HG03280 (cell line): ENCODE measurements around the gene GNL2.

Experiments
- ATAC-seq: cut with Tn5 transposase; IDR thresholded peaks from one replicate; pipeline ENCODE4 v1.9.1; 2021; ENCODE audit warnings: mild to moderate bottlenecking, moderate library complexity; ENCODE audit not compliant: unreplicated experiment

Gene GNL2

GRCh38 chr1:37595440-37596181, at the start of gene GNL2:
TSS of gene GNL2 (minus strand) at chr1:37595937. CDS start at chr1:37595822, 115 bp downstream.
- ATAC-seq, result peak; percentile 98

- no peak for ATAC-seq
These were observed 45.3 kb upstream of the GNL2 start for GRCh38 chr1:37641059-37641458.

- ATAC-seq, result no peak
These were observed 40.7 kb upstream of the GNL2 start for GRCh38 chr1:37636435-37636834.

- no peak for ATAC-seq
These were observed 39.5 kb upstream of the GNL2 start for GRCh38 chr1:37634992-37635902.

- no peak for ATAC-seq
These were observed 38.7 kb upstream of the GNL2 start, which contains the start of gene RSPO1 for GRCh38 chr1:37634244-37634991. TSS of gene RSPO1 (minus strand) at chr1:37634892. CDS start at chr1:37629661, 5,231 bp downstream.

GRCh38 chr1:37633938-37634243, 38.2 kb upstream of the GNL2 start:
- ATAC-seq, result no peak

- no peak for ATAC-seq
These were observed 37.6 kb upstream of the GNL2 start for GRCh38 chr1:37633040-37633937.

- no peak for ATAC-seq
These were observed 35.3 kb upstream of the GNL2 start for GRCh38 chr1:37631036-37631435.

GRCh38 chr1:37630426-37631028, 34.8 kb upstream of the GNL2 start:
- no peak for ATAC-seq

- no peak for ATAC-seq
These were observed 34.1 kb upstream of the GNL2 start for GRCh38 chr1:37629726-37630425.

GRCh38 chr1:37629008-37629407, 33.3 kb upstream of the GNL2 start:
- ATAC-seq, result no peak

- no peak for ATAC-seq
These were observed 32.4 kb upstream of the GNL2 start for GRCh38 chr1:37628026-37628556.

- ATAC-seq, result no peak
These were observed 26.4 kb upstream of the GNL2 start for GRCh38 chr1:37622131-37622530.

GRCh38 chr1:37621326-37621870, 25.7 kb upstream of the GNL2 start:
- ATAC-seq, result no peak

GRCh38 chr1:37620707-37621106, 25.0 kb upstream of the GNL2 start:
- ATAC-seq, result no peak

- no peak for ATAC-seq
These were observed 20.6 kb upstream of the GNL2 start for GRCh38 chr1:37616330-37616729.

GRCh38 chr1:37614105-37614504, 18.4 kb upstream of the GNL2 start:
- no peak for ATAC-seq

- ATAC-seq, result no peak
These were observed 16.4 kb upstream of the GNL2 start for GRCh38 chr1:37612186-37612585.

GRCh38 chr1:37609994-37610393, 14.3 kb upstream of the GNL2 start:
- no peak for ATAC-seq
